ENCODE results near the gene MPEG1.
A peak's percentile ranks its signal among the peaks of the same experiment; 100 is the strongest.

The MPEG1 gene

GRCh38 chr11:59198726-59199125, 14.0 kb downstream of the MPEG1 start:
- TF ChIP-seq CTCF (conservative IDR thresholded peaks at IDR 0.05; ENCODE audit: low read length), result no peak
- DNase-seq (ENCODE audit: low read depth), result no peak

GRCh38 chr11:59197991-59198390, 14.7 kb downstream of the MPEG1 start:
- H3K4me3 ChIP-seq (ENCODE audit: low read length), result no peak overlapping the region
- DNase-seq (ENCODE audit: low read depth), result peak; percentile 69
- no peak for TF ChIP-seq CTCF (conservative IDR thresholded peaks at IDR 0.05; ENCODE audit: low read length)

More at GRCh38 chr11:59198726-59199125, 14.0 kb downstream of the MPEG1 start:
- no peak overlapping the region for H3K4me3 ChIP-seq (ENCODE audit: low read length)

GRCh38 chr11:59196777-59197176, 15.9 kb downstream of the MPEG1 start:
- no peak for TF ChIP-seq CTCF (conservative IDR thresholded peaks at IDR 0.05; ENCODE audit: low read length)
- H3K4me3 ChIP-seq (ENCODE audit: low read length), result no peak overlapping the region
- no peak for DNase-seq (ENCODE audit: low read depth)

GRCh38 chr11:59195586-59195985, 17.1 kb downstream of the MPEG1 start:
- H3K4me3 ChIP-seq (ENCODE audit: low read length), result no peak overlapping the region
- TF ChIP-seq CTCF (conservative IDR thresholded peaks at IDR 0.05; ENCODE audit: low read length), result no peak
- DNase-seq (ENCODE audit: low read depth), result no peak

- no peak for TF ChIP-seq CTCF (conservative IDR thresholded peaks at IDR 0.05; ENCODE audit: low read length)
- DNase-seq (ENCODE audit: low read depth), result no peak
- H3K4me3 ChIP-seq (ENCODE audit: low read length), result no peak overlapping the region
Observed at GRCh38 chr11:59193587-59194130, 19.1 kb downstream of the MPEG1 start.

GRCh38 chr11:59192446-59193020, 20.2 kb downstream of the MPEG1 start:
- TF ChIP-seq CTCF (conservative IDR thresholded peaks at IDR 0.05; ENCODE audit: low read length), result no peak
- no peak overlapping the region for H3K4me3 ChIP-seq (ENCODE audit: low read length)
- DNase-seq (ENCODE audit: low read depth), result no peak

GRCh38 chr11:59191890-59192289, 20.8 kb downstream of the MPEG1 start:
- H3K4me3 ChIP-seq (ENCODE audit: low read length), result no peak overlapping the region
- no peak for DNase-seq (ENCODE audit: low read depth)
- TF ChIP-seq CTCF (conservative IDR thresholded peaks at IDR 0.05; ENCODE audit: low read length), result no peak
